ENCODE data around the gene SPSB3. TPM values are rescaled to one million over a fixed set of nuclear protein-coding genes. Genes with fewer than 3 reads are reported as not detected.

Gene SPSB3
- total and polyA plus RNA-seq, 2 of the 13 experiments (the other 11 are each of a cell fraction or from before 2014, with no cell fraction given): 13.2 to 21.9 TPM

GRCh38 chr16:1768061-1768766, 14.2 kb downstream of the SPSB3 start (continued):
- TF ChIP-seq STAG1 (CRISPR knock-in tag; IDR thresholded peaks at IDR 0.05): no peak
- TF ChIP-seq ZNF660 (CRISPR knock-in tag; IDR thresholded peaks at IDR 0.05; ENCODE audit: borderline replicate concordance, low read depth): no peak
- TF ChIP-seq MXD3 (CRISPR knock-in tag; IDR thresholded peaks at IDR 0.05): no peak
- TF ChIP-seq RARG (CRISPR knock-in tag; IDR thresholded peaks at IDR 0.05; ENCODE audit: low read depth): no peak
- TF ChIP-seq ZNF224 (CRISPR knock-in tag; IDR thresholded peaks at IDR 0.05): no peak
- TF ChIP-seq ZBTB1 (CRISPR knock-in tag; IDR thresholded peaks at IDR 0.05; ENCODE audit: borderline replicate concordance): no peak
- TF ChIP-seq ZSCAN9 (CRISPR knock-in tag; IDR thresholded peaks at IDR 0.05; ENCODE audit: borderline replicate concordance): no peak
- no peak for TF ChIP-seq NFE2L2 (IDR thresholded peaks at IDR 0.05; ENCODE audit: low read length)
- TF ChIP-seq ZNF607 (CRISPR knock-in tag; IDR thresholded peaks at IDR 0.05; ENCODE audit: borderline replicate concordance): no peak
- no peak for TF ChIP-seq ATF5 (CRISPR knock-in tag; IDR thresholded peaks at IDR 0.05; ENCODE audit: low read depth)
- TF ChIP-seq ZNF207 (IDR thresholded peaks at IDR 0.05; ENCODE audit: borderline replicate concordance): no peak
- TF ChIP-seq AGO2 (optimal IDR thresholded peaks at IDR 0.05; ENCODE audit: low read depth, low read length): peak; percentile 54
- no peak for TF ChIP-seq SKI (IDR thresholded peaks at IDR 0.05; ENCODE audit: partially characterized antibody)
- no peak for TF ChIP-seq ZNF720 (CRISPR knock-in tag; IDR thresholded peaks at IDR 0.05)
- no peak for TF ChIP-seq DNMT1 (CRISPR knock-in tag; IDR thresholded peaks at IDR 0.05)
- 0 out of 2 replicates have a peak, but pooled peaks have one; percentile 16 for TF ChIP-seq ZFP91 (CRISPR knock-in tag; IDR thresholded peaks at IDR 0.05; ENCODE audit: borderline replicate concordance)
- TF ChIP-seq ZNF746 (CRISPR knock-in tag; IDR thresholded peaks at IDR 0.05): no peak
- TF ChIP-seq ZMAT5 (CRISPR knock-in tag; IDR thresholded peaks at IDR 0.05; ENCODE audit: borderline replicate concordance, low read depth): no peak
- no peak for TF ChIP-seq ISL2 (CRISPR knock-in tag; IDR thresholded peaks at IDR 0.05)
- TF ChIP-seq AKAP8 (CRISPR knock-in tag; IDR thresholded peaks at IDR 0.05): peak; percentile 84; the same call in 1 of the 2 replicates
- no peak for TF ChIP-seq ZNF274 (CRISPR knock-in tag; IDR thresholded peaks at IDR 0.05)
- no peak for TF ChIP-seq ZGPAT (CRISPR knock-in tag; IDR thresholded peaks at IDR 0.05)

Data from HepG2 (cell line).